GM23338 (cell line): ENCODE data around the gene GNAZ. TPM values are rescaled to one million over a fixed set of nuclear protein-coding genes. Genes with fewer than 3 reads are reported as not detected.
A peak's percentile ranks its signal among the peaks of the same experiment; 100 is the strongest.

Experiments
- ATAC-seq: fragments of 200-7000 bp; cut with Tn5 transposase; 3 replicates; pipeline ENCODE4 v1.9.1; 2020
- DNase-seq: peaks from one replicate; pipeline ENCODE4 v3.0.0-alpha.2; 2015; ENCODE audit warnings: low spot score
- H2AFZ ChIP-seq: fragments of 200-600 bp; sonication (generic); 2 replicates; pipeline ENCODE4 v1.8.0; 2016; ENCODE audit warnings: antibody characterized with exemption, mild to moderate bottlenecking, moderate library complexity
- H3F3A ChIP-seq: fragments of 200-600 bp; sonication (generic); replicated peaks from 2 replicates; pipeline ENCODE4 v1.8.0; 2017; ENCODE audit warnings: antibody characterized with exemption, mixed run types, low read depth
- H3K27ac ChIP-seq: fragments of 200-600 bp; sonication (generic); 2 replicates; pipeline ENCODE4 v1.6.1; 2016; ENCODE audit warnings: low read depth
- H3K27me3 ChIP-seq: fragments of 200-600 bp; sonication (generic); 2 replicates; pipeline ENCODE4 v1.8.0; 2016; ENCODE audit warnings: mild to moderate bottlenecking, mixed run types, moderate library complexity; ENCODE audit not compliant: insufficient read depth
- H3K36me3 ChIP-seq: fragments of 200-600 bp; sonication (generic); 2 replicates; pipeline ENCODE4 v1.8.0; 2016; ENCODE audit warnings: mild to moderate bottlenecking; ENCODE audit not compliant: insufficient read depth
- H3K4me1 ChIP-seq: fragments of 200-600 bp; sonication (generic); 2 replicates; pipeline ENCODE4 v1.8.0; 2016; ENCODE audit warnings: mild to moderate bottlenecking, moderate library complexity; ENCODE audit not compliant: insufficient read depth
- H3K4me2 ChIP-seq: fragments of 200-600 bp; sonication (generic); 2 replicates; pipeline ENCODE4 v1.7.1; 2017; ENCODE audit warnings: mixed run types
- H3K4me3 ChIP-seq: fragments of 200-600 bp; sonication (generic); 2 replicates; pipeline ENCODE4 v1.6.1; 2016; ENCODE audit warnings: mixed run types
- H3K79me2 ChIP-seq: fragments of 200-600 bp; sonication (generic); replicated peaks from 2 replicates; pipeline ENCODE4 v1.8.0; 2017; ENCODE audit warnings: mild to moderate bottlenecking; ENCODE audit not compliant: insufficient read depth
- H3K9me2 ChIP-seq: fragments of 200-600 bp; sonication (generic); 2 replicates; pipeline ENCODE4 v1.8.0; 2017; ENCODE audit not compliant: insufficient read depth
- H4K20me1 ChIP-seq: fragments of 200-600 bp; sonication (generic); replicated peaks from 2 replicates; pipeline ENCODE4 v1.8.0; 2017; ENCODE audit warnings: mild to moderate bottlenecking; ENCODE audit not compliant: insufficient read depth
- H3K27ac Mint-ChIP-seq: 2 replicates; pipeline ENCODE4 v1.8.0; 2020; ENCODE audit warnings: inconsistent platforms, mild to moderate bottlenecking, moderate library complexity, mixed read lengths
- H3K27me3 Mint-ChIP-seq: 3 replicates; pipeline ENCODE4 v1.8.0; 2022; ENCODE audit warnings: low read depth, mild to moderate bottlenecking, moderate library complexity, mixed read lengths, inconsistent platforms; ENCODE audit not compliant: insufficient read depth, poor library complexity
- H3K36me3 Mint-ChIP-seq: 3 replicates; pipeline ENCODE4 v1.8.0; 2021; ENCODE audit warnings: low read depth, mild to moderate bottlenecking, inconsistent platforms, moderate library complexity, mixed read lengths
- H3K4me1 Mint-ChIP-seq: 3 replicates; pipeline ENCODE4 v1.8.0; 2020; ENCODE audit warnings: mild to moderate bottlenecking, inconsistent platforms, mixed read lengths
- H3K4me3 Mint-ChIP-seq: 3 replicates; pipeline ENCODE4 v1.8.0; 2021; ENCODE audit warnings: moderate library complexity, mild to moderate bottlenecking, inconsistent platforms, mixed read lengths
- H3K9me3 Mint-ChIP-seq: 3 replicates; pipeline ENCODE4 v1.8.0; 2020; ENCODE audit warnings: moderate library complexity, mild to moderate bottlenecking, inconsistent platforms, mixed read lengths
- CREB1 ChIP-seq: fragments of 250-450 bp; sonication (Bioruptor Pico); IDR thresholded peaks from 2 replicates; pipeline ENCODE4 v1.5.0; 2020; ENCODE audit warnings: low read depth, mild to moderate bottlenecking, moderate library complexity
- EZH2 ChIP-seq: fragments of 200-600 bp; sonication (generic); IDR thresholded peaks from one replicate; pipeline ENCODE4 v1.8.0; 2017; ENCODE audit warnings: antibody characterized with exemption, mild to moderate bottlenecking, low read depth; ENCODE audit not compliant: unreplicated experiment
- EZH2phosphoT487 ChIP-seq: fragments of 200-600 bp; sonication (generic); IDR thresholded peaks from one replicate; pipeline ENCODE4 v1.8.1; 2018; ENCODE audit warnings: antibody characterized with exemption; ENCODE audit not compliant: unreplicated experiment
- JUNB ChIP-seq: IDR thresholded peaks from one replicate; pipeline ENCODE4 v1.6.1; 2016; ENCODE audit warnings: antibody characterized with exemption; ENCODE audit not compliant: unreplicated experiment
- NANOG ChIP-seq: IDR thresholded peaks from 2 replicates; pipeline ENCODE4 v1.6.1; 2016; ENCODE audit warnings: antibody characterized with exemption, borderline replicate concordance
- POLR2AphosphoS5 ChIP-seq: IDR thresholded peaks from 2 replicates; pipeline ENCODE4 v1.6.1; 2016; ENCODE audit warnings: antibody characterized with exemption, low read depth
- REST ChIP-seq: IDR thresholded peaks from one replicate; pipeline ENCODE4 v1.6.1; 2018; ENCODE audit warnings: antibody characterized with exemption; ENCODE audit not compliant: unreplicated experiment
- STAT1 ChIP-seq: IDR thresholded peaks from one replicate; pipeline ENCODE4 v1.6.1; 2016; ENCODE audit warnings: antibody characterized with exemption; ENCODE audit not compliant: unreplicated experiment
- ZNF114 ChIP-seq: fragments of 250-450 bp; sonication (Bioruptor Pico); IDR thresholded peaks from 2 replicates; pipeline ENCODE4 v1.5.0; 2020; ENCODE audit warnings: mild to moderate bottlenecking, moderate library complexity
- ZNF331 ChIP-seq: fragments of 250-450 bp; sonication (Bioruptor Pico); IDR thresholded peaks from 2 replicates; pipeline ENCODE4 v1.5.0; 2020; ENCODE audit warnings: low read depth, mild to moderate bottlenecking, moderate library complexity
- polyA plus RNA-seq: library from polyadenylated mRNA; unstranded; fragments of >200 nt; fragmentation: Nextera tagmentation; extraction: Ambion mirVana; gene quantifications from 2 replicates; pipeline ENCODE4 v1.2.1, GENCODE V29; 2016
- total RNA-seq: library from RNA; depleted of rRNA; stranded (reverse); fragments of >200 nt; shearing (Covaris generic); gene quantifications from 2 replicates; pipeline ENCODE4 v1.2.3, GENCODE V29; 2014
- TF ChIP-seq, protein P1 (sequence below), 2 experiments: fragments of 200-600 bp in 1 of 2; sonication (generic) in 1 of 2; conservative IDR thresholded peaks; 2 replicates each; pipeline versions ENCODE4 v1.5.1 to v1.6.1; 2016 to 2017; ENCODE audit warnings: antibody characterized with exemption in 2 of 2, low read depth in 2 of 2, mild to moderate bottlenecking in 2 of 2, moderate library complexity in 1 of 2
- TF ChIP-seq, protein P2 (sequence below): IDR thresholded peaks from 2 replicates; pipeline ENCODE4 v1.6.1; 2016; ENCODE audit warnings: antibody characterized with exemption
- TF ChIP-seq, protein P3 (sequence below): fragments of 250-450 bp; sonication (Bioruptor Pico); IDR thresholded peaks from 2 replicates; pipeline ENCODE4 v1.5.0; 2020; ENCODE audit warnings: mild to moderate bottlenecking, moderate library complexity

The GNAZ gene
- total and polyA plus RNA-seq, 2 experiments from 2014 or later = 2.9 to 11.1 TPM

GRCh38 chr22:23034621-23035556 is 35.4 kb upstream of the GNAZ start:
- H3K79me2 ChIP-seq = no peaks in the 10 kb centered on the region
- DNase-seq (no peak), ATAC-seq (no peak; the same call in 2 of the 3 replicates)
- Mint-ChIP-seq H3K27ac (no peak overlapping the region), H3K4me3 (no peak overlapping the region), H3K9me3 (peaks cover 14% of the 10 kb centered on the region), H3K4me1 (peaks cover 18% of the 10 kb centered on the region), H3K27me3 (peaks cover 11% of the 10 kb centered on the region), H3K36me3 (peaks cover 8% of the 10 kb centered on the region)
- peaks cover 11% of the 10 kb centered on the region for H3K4me1 ChIP-seq
- no peaks in the 10 kb centered on the region for H3K27me3 ChIP-seq
- H4K20me1 ChIP-seq = no peaks in the 10 kb centered on the region
- no peak overlapping the region for H3K27ac ChIP-seq
- H3K4me2 ChIP-seq = no peak overlapping the region
- no peaks in the 10 kb centered on the region for H3K36me3 ChIP-seq
- no peaks in the 10 kb centered on the region for H3K9me2 ChIP-seq
- H3F3A ChIP-seq = no peaks in the 10 kb centered on the region
- H2AFZ ChIP-seq = peak overlapping the region; percentile 47; the same call in 1 of the 2 replicates
- no peak for TF ChIP-seq EZH2
- TF ChIP-seq ZNF331 (CRISPR knock-in tag) = no peak
- TF ChIP-seq, protein P1, sequence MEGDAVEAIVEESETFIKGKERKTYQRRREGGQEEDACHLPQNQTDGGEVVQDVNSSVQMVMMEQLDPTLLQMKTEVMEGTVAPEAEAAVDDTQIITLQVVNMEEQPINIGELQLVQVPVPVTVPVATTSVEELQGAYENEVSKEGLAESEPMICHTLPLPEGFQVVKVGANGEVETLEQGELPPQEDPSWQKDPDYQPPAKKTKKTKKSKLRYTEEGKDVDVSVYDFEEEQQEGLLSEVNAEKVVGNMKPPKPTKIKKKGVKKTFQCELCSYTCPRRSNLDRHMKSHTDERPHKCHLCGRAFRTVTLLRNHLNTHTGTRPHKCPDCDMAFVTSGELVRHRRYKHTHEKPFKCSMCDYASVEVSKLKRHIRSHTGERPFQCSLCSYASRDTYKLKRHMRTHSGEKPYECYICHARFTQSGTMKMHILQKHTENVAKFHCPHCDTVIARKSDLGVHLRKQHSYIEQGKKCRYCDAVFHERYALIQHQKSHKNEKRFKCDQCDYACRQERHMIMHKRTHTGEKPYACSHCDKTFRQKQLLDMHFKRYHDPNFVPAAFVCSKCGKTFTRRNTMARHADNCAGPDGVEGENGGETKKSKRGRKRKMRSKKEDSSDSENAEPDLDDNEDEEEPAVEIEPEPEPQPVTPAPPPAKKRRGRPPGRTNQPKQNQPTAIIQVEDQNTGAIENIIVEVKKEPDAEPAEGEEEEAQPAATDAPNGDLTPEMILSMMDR (conservative IDR thresholded peaks at IDR 0.05; ENCODE audit: low read depth in 2 of 2) = no peak
- no peak for TF ChIP-seq REST
- no peak for TF ChIP-seq NANOG
- TF ChIP-seq JUNB = no peak
- TF ChIP-seq STAT1 = no peak
- TF ChIP-seq, protein P2, sequence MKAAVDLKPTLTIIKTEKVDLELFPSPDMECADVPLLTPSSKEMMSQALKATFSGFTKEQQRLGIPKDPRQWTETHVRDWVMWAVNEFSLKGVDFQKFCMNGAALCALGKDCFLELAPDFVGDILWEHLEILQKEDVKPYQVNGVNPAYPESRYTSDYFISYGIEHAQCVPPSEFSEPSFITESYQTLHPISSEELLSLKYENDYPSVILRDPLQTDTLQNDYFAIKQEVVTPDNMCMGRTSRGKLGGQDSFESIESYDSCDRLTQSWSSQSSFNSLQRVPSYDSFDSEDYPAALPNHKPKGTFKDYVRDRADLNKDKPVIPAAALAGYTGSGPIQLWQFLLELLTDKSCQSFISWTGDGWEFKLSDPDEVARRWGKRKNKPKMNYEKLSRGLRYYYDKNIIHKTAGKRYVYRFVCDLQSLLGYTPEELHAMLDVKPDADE = no peak
- TF ChIP-seq, protein P3, sequence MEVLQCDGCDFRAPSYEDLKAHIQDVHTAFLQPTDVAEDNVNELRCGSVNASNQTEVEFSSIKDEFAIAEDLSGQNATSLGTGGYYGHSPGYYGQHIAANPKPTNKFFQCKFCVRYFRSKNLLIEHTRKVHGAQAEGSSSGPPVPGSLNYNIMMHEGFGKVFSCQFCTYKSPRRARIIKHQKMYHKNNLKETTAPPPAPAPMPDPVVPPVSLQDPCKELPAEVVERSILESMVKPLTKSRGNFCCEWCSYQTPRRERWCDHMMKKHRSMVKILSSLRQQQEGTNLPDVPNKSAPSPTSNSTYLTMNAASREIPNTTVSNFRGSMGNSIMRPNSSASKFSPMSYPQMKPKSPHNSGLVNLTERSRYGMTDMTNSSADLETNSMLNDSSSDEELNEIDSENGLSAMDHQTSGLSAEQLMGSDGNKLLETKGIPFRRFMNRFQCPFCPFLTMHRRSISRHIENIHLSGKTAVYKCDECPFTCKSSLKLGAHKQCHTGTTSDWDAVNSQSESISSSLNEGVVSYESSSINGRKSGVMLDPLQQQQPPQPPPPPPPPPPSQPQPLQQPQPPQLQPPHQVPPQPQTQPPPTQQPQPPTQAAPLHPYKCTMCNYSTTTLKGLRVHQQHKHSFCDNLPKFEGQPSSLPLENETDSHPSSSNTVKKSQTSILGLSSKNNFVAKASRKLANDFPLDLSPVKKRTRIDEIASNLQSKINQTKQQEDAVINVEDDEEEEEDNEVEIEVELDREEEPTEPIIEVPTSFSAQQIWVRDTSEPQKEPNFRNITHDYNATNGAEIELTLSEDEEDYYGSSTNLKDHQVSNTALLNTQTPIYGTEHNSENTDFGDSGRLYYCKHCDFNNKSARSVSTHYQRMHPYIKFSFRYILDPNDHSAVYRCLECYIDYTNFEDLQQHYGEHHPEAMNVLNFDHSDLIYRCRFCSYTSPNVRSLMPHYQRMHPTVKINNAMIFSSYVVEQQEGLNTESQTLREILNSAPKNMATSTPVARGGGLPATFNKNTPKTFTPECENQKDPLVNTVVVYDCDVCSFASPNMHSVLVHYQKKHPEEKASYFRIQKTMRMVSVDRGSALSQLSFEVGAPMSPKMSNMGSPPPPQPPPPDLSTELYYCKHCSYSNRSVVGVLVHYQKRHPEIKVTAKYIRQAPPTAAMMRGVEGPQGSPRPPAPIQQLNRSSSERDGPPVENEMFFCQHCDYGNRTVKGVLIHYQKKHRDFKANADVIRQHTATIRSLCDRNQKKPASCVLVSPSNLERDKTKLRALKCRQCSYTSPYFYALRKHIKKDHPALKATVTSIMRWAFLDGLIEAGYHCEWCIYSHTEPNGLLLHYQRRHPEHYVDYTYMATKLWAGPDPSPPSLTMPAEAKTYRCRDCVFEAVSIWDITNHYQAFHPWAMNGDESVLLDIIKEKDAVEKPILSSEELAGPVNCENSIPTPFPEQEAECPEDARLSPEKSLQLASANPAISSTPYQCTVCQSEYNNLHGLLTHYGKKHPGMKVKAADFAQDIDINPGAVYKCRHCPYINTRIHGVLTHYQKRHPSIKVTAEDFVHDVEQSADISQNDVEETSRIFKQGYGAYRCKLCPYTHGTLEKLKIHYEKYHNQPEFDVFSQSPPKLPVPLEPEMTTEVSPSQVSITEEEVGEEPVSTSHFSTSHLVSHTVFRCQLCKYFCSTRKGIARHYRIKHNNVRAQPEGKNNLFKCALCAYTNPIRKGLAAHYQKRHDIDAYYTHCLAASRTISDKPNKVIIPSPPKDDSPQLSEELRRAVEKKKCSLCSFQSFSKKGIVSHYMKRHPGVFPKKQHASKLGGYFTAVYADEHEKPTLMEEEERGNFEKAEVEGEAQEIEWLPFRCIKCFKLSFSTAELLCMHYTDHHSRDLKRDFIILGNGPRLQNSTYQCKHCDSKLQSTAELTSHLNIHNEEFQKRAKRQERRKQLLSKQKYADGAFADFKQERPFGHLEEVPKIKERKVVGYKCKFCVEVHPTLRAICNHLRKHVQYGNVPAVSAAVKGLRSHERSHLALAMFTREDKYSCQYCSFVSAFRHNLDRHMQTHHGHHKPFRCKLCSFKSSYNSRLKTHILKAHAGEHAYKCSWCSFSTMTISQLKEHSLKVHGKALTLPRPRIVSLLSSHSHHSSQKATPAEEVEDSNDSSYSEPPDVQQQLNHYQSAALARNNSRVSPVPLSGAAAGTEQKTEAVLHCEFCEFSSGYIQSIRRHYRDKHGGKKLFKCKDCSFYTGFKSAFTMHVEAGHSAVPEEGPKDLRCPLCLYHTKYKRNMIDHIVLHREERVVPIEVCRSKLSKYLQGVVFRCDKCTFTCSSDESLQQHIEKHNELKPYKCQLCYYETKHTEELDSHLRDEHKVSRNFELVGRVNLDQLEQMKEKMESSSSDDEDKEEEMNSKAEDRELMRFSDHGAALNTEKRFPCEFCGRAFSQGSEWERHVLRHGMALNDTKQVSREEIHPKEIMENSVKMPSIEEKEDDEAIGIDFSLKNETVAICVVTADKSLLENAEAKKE (CRISPR knock-in tag) = no peak
- no peak for TF ChIP-seq CREB1 (CRISPR knock-in tag)
- no peak for TF ChIP-seq POLR2AphosphoS5
- no peak for TF ChIP-seq EZH2phosphoT487
- no peak for TF ChIP-seq ZNF114 (CRISPR knock-in tag)
- H3K4me3 ChIP-seq = no peak overlapping the region
